ENCODE results near the gene ACOXL.
"Not testable (repeated sequence)": the region's sequence is repeated elsewhere in the genome, so short reads cannot be mapped to it uniquely, and the experiment has no call there.

Gene ACOXL

GRCh38 chr2:110832740-110833139 is 100.4 kb downstream of the ACOXL start:
- no peak for DNase-seq

- DNase-seq = no peak
These were observed 101.9 kb downstream of the ACOXL start for GRCh38 chr2:110834134-110834827.

- no peak for DNase-seq
These were observed 104.3 kb downstream of the ACOXL start for GRCh38 chr2:110836671-110837070.

GRCh38 chr2:110837446-110838409 is 105.4 kb downstream of the ACOXL start:
- no peak for DNase-seq

- DNase-seq = no peak
These were observed 106.4 kb downstream of the ACOXL start for GRCh38 chr2:110838657-110839384.

- DNase-seq = no peak
These were observed 108.1 kb downstream of the ACOXL start for GRCh38 chr2:110840508-110840907.

GRCh38 chr2:110842048-110842447 is 109.7 kb downstream of the ACOXL start:
- DNase-seq = no peak

- DNase-seq = no peak
These were observed 111.1 kb downstream of the ACOXL start for GRCh38 chr2:110843496-110843895.

GRCh38 chr2:110843959-110844510 is 111.7 kb downstream of the ACOXL start:
- no peak for DNase-seq

- DNase-seq = no peak
These were observed 115.3 kb downstream of the ACOXL start for GRCh38 chr2:110847651-110848050.

GRCh38 chr2:110848071-110848470 is 115.7 kb downstream of the ACOXL start:
- no peak for DNase-seq

- no peak for DNase-seq
These were observed 116.2 kb downstream of the ACOXL start for GRCh38 chr2:110848519-110849030.

- no peak for DNase-seq
These were observed 119.2 kb downstream of the ACOXL start for GRCh38 chr2:110851531-110851930.

- no peak for DNase-seq
These were observed 119.7 kb downstream of the ACOXL start for GRCh38 chr2:110852051-110852450.

GRCh38 chr2:110852541-110853263 is 120.3 kb downstream of the ACOXL start:
- peak; percentile 73 for DNase-seq

- DNase-seq = peak; percentile 66
These were observed 121.1 kb downstream of the ACOXL start for GRCh38 chr2:110853516-110853915.

GRCh38 chr2:110853948-110854347 is 121.6 kb downstream of the ACOXL start:
- DNase-seq = no peak

GRCh38 chr2:110854355-110855081 is 122.1 kb downstream of the ACOXL start:
- DNase-seq = no peak

GRCh38 chr2:110855841-110856240 is 123.5 kb downstream of the ACOXL start:
- not testable (repeated sequence) for DNase-seq

GRCh38 chr2:110858135-110858725 is 125.9 kb downstream of the ACOXL start:
- DNase-seq = peak; percentile 76
